Measurements from ENCODE around the gene LAT.

The LAT gene

GRCh38 chr16:28964496-28964895, 20.4 kb upstream of the LAT start:
- TF ChIP-seq CEBPB (IDR thresholded peaks at IDR 0.05): 0 out of 2 replicates have a peak, but pooled peaks have one; percentile 9
- TF ChIP-seq TCF12 (IDR thresholded peaks at IDR 0.05; ENCODE audit: low read depth): no peak
- TF ChIP-seq REST (IDR thresholded peaks at IDR 0.05; ENCODE audit: low read depth): no peak

- TF ChIP-seq TAF1 (IDR thresholded peaks at IDR 0.05; ENCODE audit: low read depth): no peak
- no peak for TF ChIP-seq ZBTB7A (IDR thresholded peaks at IDR 0.05; ENCODE audit: low read depth)
- TF ChIP-seq EGR1 (IDR thresholded peaks at IDR 0.05): no peak
- TF ChIP-seq CREB1 (IDR thresholded peaks at IDR 0.05; ENCODE audit: low read depth): no peak
Measured at GRCh38 chr16:28967156-28967555, 17.7 kb upstream of the LAT start.

GRCh38 chr16:28974007-28974436, 10.8 kb upstream of the LAT start:
- TF ChIP-seq RAD21 (IDR thresholded peaks at IDR 0.05; ENCODE audit: low read depth) (peak; percentile 40), TAF1 (IDR thresholded peaks at IDR 0.05; ENCODE audit: low read depth) (no peak)

GRCh38 chr16:28974437-28975157, 10.3 kb upstream of the LAT start, which contains the start of gene SPNS1:
TSS of gene SPNS1 (plus strand) at chr16:28974778. CDS start at chr16:28975152, 374 bp downstream.
- TF ChIP-seq EGR1 (IDR thresholded peaks at IDR 0.05): no peak; the same call in 1 of the 2 replicates
- peak; percentile 79; the same call in 1 of the 2 replicates for TF ChIP-seq TCF12 (IDR thresholded peaks at IDR 0.05; ENCODE audit: low read depth)
- TF ChIP-seq EP300 (IDR thresholded peaks at IDR 0.05; ENCODE audit: borderline replicate concordance): no peak
- TF ChIP-seq TEAD4 (IDR thresholded peaks at IDR 0.05): no peak
- peak; percentile 99 for TF ChIP-seq USF1 (IDR thresholded peaks at IDR 0.05)
- no peak for TF ChIP-seq REST (IDR thresholded peaks at IDR 0.05; ENCODE audit: low read depth)
- TF ChIP-seq MAX (IDR thresholded peaks at IDR 0.05): peak; percentile 91
- TF ChIP-seq CREB1 (IDR thresholded peaks at IDR 0.05; ENCODE audit: low read depth): no peak
- TF ChIP-seq YY1 (IDR thresholded peaks at IDR 0.05; ENCODE audit: low read depth): peak; percentile 99
- TF ChIP-seq CEBPB (IDR thresholded peaks at IDR 0.05): no peak; the same call in 1 of the 2 replicates
- TF ChIP-seq TAF1 (IDR thresholded peaks at IDR 0.05; ENCODE audit: low read depth): peak; percentile 95
- TF ChIP-seq ZBTB7A (IDR thresholded peaks at IDR 0.05; ENCODE audit: low read depth): no peak; the same call in 1 of the 2 replicates
- no peak for TF ChIP-seq FOXM1 (IDR thresholded peaks at IDR 0.05; ENCODE audit: borderline replicate concordance, low read depth)
- peak; percentile 25; the same call in 1 of the 2 replicates for TF ChIP-seq NFIC (IDR thresholded peaks at IDR 0.05)
- TF ChIP-seq RAD21 (IDR thresholded peaks at IDR 0.05; ENCODE audit: low read depth): no peak

- TF ChIP-seq TAF1 (IDR thresholded peaks at IDR 0.05; ENCODE audit: low read depth) (no peak), USF1 (IDR thresholded peaks at IDR 0.05) (no peak), CREB1 (IDR thresholded peaks at IDR 0.05; ENCODE audit: low read depth) (no peak), CEBPB (IDR thresholded peaks at IDR 0.05) (no peak), YY1 (IDR thresholded peaks at IDR 0.05; ENCODE audit: low read depth) (no peak), TEAD4 (IDR thresholded peaks at IDR 0.05) (no peak), REST (IDR thresholded peaks at IDR 0.05; ENCODE audit: low read depth) (no peak), EP300 (IDR thresholded peaks at IDR 0.05; ENCODE audit: borderline replicate concordance) (no peak), NFIC (IDR thresholded peaks at IDR 0.05) (no peak), RAD21 (IDR thresholded peaks at IDR 0.05; ENCODE audit: low read depth) (no peak), FOXM1 (IDR thresholded peaks at IDR 0.05; ENCODE audit: borderline replicate concordance, low read depth) (no peak), ZBTB7A (IDR thresholded peaks at IDR 0.05; ENCODE audit: low read depth) (no peak), EGR1 (IDR thresholded peaks at IDR 0.05) (no peak), MAX (IDR thresholded peaks at IDR 0.05) (no peak), TCF12 (IDR thresholded peaks at IDR 0.05; ENCODE audit: low read depth) (no peak)
Measured at GRCh38 chr16:28975158-28975599, 9.7 kb upstream of the LAT start.
